GM12878 (cell line): ENCODE measurements around the gene ARHGDIA. TPM values are rescaled to one million over a fixed set of nuclear protein-coding genes. Genes with fewer than 3 reads are reported as not detected.

Experiments used
- BCL11A ChIP-seq: IDR thresholded peaks from 2 replicates; pipeline ENCODE4 v1.6.1; 2011; ENCODE audit warnings: low read depth, low read length
- CHD4 ChIP-seq: fragments of 200-600 bp; sonication (generic); IDR thresholded peaks from 2 replicates; pipeline ENCODE4 v1.6.1; 2016; ENCODE audit warnings: mild to moderate bottlenecking
- FOXK2 ChIP-seq: fragments of 450-650 bp; IDR thresholded peaks from 2 replicates; pipeline ENCODE4 v1.6.1; 2017; ENCODE audit warnings: mild to moderate bottlenecking, moderate library complexity
- MTA2 ChIP-seq: fragments of 450-650 bp; IDR thresholded peaks from 2 replicates; pipeline ENCODE4 v1.6.1; 2016; ENCODE audit warnings: low read depth, mild to moderate bottlenecking, moderate library complexity
- RB1 ChIP-seq: fragments of 450-650 bp; formaldehyde crosslinking; IDR thresholded peaks from 2 replicates; pipeline ENCODE4 v1.6.1; 2017; ENCODE audit warnings: mild to moderate bottlenecking, borderline replicate concordance
- polyA plus RNA-seq, 11 experiments: library from polyadenylated mRNA; depleted of rRNA in 4 of 11; unstranded in 6 of 11; stranded (reverse) in 5 of 11; fragments of >200 nt; fragmentation: Nextera tagmentation in 4 of 11; fragmentation: Illumina TruSeq in 1 of 11; extraction: Ambion mirVana in 4 of 11; extraction: Trizol in 1 of 11; gene quantifications; 1 replicate in 1 of 11; 2 replicates in 10 of 11; pipeline versions ENCODE4 v1.2.1 to v1.2.3, GENCODE V29; 2011 to 2016; ENCODE audit warnings: inconsistent platforms in 2 of 11, missing spikeins in 2 of 11, low read depth in 1 of 11
- total RNA-seq, 4 experiments: library from RNA; depleted of rRNA in 3 of 4; stranded (reverse); fragments of >200 nt in 3 of 4; fragmentation: Illumina TruSeq in 1 of 4; extraction: Trizol in 1 of 4; gene quantifications; 2 replicates each; pipeline versions ENCODE4 v1.2.1 to v1.2.3, GENCODE V29; 2013 to 2021
- TF ChIP-seq, protein P1 (sequence below): fragments of 450-650 bp; IDR thresholded peaks from 2 replicates; pipeline ENCODE4 v1.6.1; 2017; ENCODE audit warnings: mild to moderate bottlenecking, moderate library complexity
- TF ChIP-seq, protein P2 (sequence below): IDR thresholded peaks from 2 replicates; pipeline ENCODE4 v1.6.1; 2011; ENCODE audit warnings: borderline replicate concordance, low read depth, mild to moderate bottlenecking, moderate library complexity, mixed read lengths, low read length; ENCODE audit not compliant: insufficient read depth; ENCODE audit errors: extremely low read length
- TF ChIP-seq, protein P3 (sequence below): fragments of 150-350 bp; IDR thresholded peaks from 2 replicates; pipeline ENCODE4 v1.6.1; 2014; ENCODE audit warnings: mild to moderate bottlenecking, low read depth, low read length
- TF ChIP-seq, protein P4 (sequence below): IDR thresholded peaks from 2 replicates; pipeline ENCODE4 v1.6.1; 2011; ENCODE audit warnings: mild to moderate bottlenecking, low read depth, low read length, moderate library complexity; ENCODE audit not compliant: insufficient replicate concordance
- TF ChIP-seq, protein P5 (sequence below), 3 experiments: IDR thresholded peaks in 2 of 3; conservative IDR thresholded peaks in 1 of 3; 2 replicates each; pipeline ENCODE4 v1.5.1; 2011; ENCODE audit warnings: low read depth in 3 of 3, low read length in 3 of 3, mild to moderate bottlenecking in 3 of 3, control low read depth in 2 of 3, moderate library complexity in 2 of 3, inconsistent platforms in 1 of 3, mixed read lengths in 1 of 3; ENCODE audit not compliant: control insufficient read depth in 2 of 3, insufficient read depth in 1 of 3; ENCODE audit errors: extremely low read depth in 1 of 3
- TF ChIP-seq, protein P6 (sequence below): fragments of 450-650 bp; IDR thresholded peaks from 2 replicates; pipeline ENCODE4 v1.6.1; 2014; ENCODE audit warnings: mild to moderate bottlenecking
- TF ChIP-seq, protein P7 (sequence below): fragments of 450-650 bp; IDR thresholded peaks from 2 replicates; pipeline ENCODE4 v1.6.1; 2016; ENCODE audit warnings: mild to moderate bottlenecking, moderate library complexity, borderline replicate concordance

Gene ARHGDIA
- total and polyA plus RNA-seq, 10 of the 15 experiments (the other 5 are each of a cell fraction or from before 2014, with no cell fraction given), result 17.9 to 552 (median 169) TPM

DNA sequence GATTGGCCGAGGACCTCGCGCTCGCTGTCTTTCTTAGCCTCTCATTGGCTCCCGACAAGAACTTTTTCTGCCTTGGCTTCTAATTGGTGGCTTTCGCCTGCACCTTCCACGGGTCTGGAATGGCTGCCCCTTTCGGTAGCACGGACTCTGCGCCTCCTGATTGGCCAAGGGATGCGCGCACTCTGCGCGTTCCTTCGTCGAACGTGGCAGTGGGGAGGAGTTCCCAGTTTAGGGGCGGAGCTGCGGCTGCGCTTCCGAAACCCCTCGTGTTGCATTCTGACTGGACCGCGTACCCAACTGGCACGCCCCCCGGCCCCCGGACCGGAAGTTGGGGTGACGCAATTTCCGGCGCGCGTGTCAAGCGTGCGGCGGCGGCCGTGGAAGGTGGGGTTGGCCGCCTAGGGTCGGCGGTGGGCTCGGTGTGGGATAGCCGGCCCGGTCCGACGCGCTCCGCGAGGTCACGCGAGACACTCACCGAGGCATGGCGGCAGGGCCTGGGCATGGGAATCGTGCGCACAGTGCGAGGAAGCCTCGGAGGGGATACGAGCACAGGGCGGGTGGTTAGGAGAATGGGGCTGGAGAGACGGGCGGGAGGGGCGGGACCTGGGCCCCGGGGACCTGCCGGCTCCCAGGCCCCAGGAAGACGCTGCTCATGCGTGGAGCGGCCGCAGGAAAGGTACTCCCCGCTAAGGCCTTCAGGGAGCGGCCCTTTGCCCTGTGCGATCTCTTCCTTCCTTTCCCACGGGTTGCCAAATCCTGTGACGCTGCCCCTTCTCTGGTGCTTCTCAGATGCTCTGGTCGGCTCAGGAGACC is 10.2 kb downstream of the ARHGDIA start (continued):
- TF ChIP-seq, protein P1, sequence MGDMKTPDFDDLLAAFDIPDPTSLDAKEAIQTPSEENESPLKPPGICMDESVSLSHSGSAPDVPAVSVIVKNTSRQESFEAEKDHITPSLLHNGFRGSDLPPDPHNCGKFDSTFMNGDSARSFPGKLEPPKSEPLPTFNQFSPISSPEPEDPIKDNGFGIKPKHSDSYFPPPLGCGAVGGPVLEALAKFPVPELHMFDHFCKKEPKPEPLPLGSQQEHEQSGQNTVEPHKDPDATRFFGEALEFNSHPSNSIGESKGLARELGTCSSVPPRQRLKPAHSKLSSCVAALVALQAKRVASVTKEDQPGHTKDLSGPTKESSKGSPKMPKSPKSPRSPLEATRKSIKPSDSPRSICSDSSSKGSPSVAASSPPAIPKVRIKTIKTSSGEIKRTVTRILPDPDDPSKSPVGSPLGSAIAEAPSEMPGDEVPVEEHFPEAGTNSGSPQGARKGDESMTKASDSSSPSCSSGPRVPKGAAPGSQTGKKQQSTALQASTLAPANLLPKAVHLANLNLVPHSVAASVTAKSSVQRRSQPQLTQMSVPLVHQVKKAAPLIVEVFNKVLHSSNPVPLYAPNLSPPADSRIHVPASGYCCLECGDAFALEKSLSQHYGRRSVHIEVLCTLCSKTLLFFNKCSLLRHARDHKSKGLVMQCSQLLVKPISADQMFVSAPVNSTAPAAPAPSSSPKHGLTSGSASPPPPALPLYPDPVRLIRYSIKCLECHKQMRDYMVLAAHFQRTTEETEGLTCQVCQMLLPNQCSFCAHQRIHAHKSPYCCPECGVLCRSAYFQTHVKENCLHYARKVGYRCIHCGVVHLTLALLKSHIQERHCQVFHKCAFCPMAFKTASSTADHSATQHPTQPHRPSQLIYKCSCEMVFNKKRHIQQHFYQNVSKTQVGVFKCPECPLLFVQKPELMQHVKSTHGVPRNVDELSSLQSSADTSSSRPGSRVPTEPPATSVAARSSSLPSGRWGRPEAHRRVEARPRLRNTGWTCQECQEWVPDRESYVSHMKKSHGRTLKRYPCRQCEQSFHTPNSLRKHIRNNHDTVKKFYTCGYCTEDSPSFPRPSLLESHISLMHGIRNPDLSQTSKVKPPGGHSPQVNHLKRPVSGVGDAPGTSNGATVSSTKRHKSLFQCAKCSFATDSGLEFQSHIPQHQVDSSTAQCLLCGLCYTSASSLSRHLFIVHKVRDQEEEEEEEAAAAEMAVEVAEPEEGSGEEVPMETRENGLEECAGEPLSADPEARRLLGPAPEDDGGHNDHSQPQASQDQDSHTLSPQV, result no peak
- TF ChIP-seq, protein P2, sequence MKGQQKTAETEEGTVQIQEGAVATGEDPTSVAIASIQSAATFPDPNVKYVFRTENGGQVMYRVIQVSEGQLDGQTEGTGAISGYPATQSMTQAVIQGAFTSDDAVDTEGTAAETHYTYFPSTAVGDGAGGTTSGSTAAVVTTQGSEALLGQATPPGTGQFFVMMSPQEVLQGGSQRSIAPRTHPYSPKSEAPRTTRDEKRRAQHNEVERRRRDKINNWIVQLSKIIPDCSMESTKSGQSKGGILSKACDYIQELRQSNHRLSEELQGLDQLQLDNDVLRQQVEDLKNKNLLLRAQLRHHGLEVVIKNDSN, result no peak
- TF ChIP-seq, protein P3, sequence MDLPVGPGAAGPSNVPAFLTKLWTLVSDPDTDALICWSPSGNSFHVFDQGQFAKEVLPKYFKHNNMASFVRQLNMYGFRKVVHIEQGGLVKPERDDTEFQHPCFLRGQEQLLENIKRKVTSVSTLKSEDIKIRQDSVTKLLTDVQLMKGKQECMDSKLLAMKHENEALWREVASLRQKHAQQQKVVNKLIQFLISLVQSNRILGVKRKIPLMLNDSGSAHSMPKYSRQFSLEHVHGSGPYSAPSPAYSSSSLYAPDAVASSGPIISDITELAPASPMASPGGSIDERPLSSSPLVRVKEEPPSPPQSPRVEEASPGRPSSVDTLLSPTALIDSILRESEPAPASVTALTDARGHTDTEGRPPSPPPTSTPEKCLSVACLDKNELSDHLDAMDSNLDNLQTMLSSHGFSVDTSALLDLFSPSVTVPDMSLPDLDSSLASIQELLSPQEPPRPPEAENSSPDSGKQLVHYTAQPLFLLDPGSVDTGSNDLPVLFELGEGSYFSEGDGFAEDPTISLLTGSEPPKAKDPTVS, result no peak
- TF ChIP-seq FOXK2, result peak; percentile 42; the same call in 1 of the 2 replicates
- TF ChIP-seq, protein P4, sequence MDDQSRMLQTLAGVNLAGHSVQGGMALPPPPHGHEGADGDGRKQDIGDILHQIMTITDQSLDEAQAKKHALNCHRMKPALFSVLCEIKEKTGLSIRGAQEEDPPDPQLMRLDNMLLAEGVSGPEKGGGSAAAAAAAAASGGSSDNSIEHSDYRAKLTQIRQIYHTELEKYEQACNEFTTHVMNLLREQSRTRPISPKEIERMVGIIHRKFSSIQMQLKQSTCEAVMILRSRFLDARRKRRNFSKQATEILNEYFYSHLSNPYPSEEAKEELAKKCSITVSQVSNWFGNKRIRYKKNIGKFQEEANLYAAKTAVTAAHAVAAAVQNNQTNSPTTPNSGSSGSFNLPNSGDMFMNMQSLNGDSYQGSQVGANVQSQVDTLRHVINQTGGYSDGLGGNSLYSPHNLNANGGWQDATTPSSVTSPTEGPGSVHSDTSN, result peak; percentile 93
- TF ChIP-seq, protein P5, sequence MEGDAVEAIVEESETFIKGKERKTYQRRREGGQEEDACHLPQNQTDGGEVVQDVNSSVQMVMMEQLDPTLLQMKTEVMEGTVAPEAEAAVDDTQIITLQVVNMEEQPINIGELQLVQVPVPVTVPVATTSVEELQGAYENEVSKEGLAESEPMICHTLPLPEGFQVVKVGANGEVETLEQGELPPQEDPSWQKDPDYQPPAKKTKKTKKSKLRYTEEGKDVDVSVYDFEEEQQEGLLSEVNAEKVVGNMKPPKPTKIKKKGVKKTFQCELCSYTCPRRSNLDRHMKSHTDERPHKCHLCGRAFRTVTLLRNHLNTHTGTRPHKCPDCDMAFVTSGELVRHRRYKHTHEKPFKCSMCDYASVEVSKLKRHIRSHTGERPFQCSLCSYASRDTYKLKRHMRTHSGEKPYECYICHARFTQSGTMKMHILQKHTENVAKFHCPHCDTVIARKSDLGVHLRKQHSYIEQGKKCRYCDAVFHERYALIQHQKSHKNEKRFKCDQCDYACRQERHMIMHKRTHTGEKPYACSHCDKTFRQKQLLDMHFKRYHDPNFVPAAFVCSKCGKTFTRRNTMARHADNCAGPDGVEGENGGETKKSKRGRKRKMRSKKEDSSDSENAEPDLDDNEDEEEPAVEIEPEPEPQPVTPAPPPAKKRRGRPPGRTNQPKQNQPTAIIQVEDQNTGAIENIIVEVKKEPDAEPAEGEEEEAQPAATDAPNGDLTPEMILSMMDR (IDR thresholded peaks at IDR 0.05 in 2 of 3, conservative IDR thresholded peaks at IDR 0.05 in 1 of 3; ENCODE audit: control insufficient read depth in 2 of 3, extremely low read depth in 1 of 3, insufficient read depth in 1 of 3, low read depth in 3 of 3, low read length in 3 of 3), result no peak
- TF ChIP-seq, protein P6, sequence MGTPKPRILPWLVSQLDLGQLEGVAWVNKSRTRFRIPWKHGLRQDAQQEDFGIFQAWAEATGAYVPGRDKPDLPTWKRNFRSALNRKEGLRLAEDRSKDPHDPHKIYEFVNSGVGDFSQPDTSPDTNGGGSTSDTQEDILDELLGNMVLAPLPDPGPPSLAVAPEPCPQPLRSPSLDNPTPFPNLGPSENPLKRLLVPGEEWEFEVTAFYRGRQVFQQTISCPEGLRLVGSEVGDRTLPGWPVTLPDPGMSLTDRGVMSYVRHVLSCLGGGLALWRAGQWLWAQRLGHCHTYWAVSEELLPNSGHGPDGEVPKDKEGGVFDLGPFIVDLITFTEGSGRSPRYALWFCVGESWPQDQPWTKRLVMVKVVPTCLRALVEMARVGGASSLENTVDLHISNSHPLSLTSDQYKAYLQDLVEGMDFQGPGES, result peak; percentile 99
- 0 out of 2 replicates have a peak, but pooled peaks have one; percentile 24 for TF ChIP-seq RB1
- TF ChIP-seq, protein P7, sequence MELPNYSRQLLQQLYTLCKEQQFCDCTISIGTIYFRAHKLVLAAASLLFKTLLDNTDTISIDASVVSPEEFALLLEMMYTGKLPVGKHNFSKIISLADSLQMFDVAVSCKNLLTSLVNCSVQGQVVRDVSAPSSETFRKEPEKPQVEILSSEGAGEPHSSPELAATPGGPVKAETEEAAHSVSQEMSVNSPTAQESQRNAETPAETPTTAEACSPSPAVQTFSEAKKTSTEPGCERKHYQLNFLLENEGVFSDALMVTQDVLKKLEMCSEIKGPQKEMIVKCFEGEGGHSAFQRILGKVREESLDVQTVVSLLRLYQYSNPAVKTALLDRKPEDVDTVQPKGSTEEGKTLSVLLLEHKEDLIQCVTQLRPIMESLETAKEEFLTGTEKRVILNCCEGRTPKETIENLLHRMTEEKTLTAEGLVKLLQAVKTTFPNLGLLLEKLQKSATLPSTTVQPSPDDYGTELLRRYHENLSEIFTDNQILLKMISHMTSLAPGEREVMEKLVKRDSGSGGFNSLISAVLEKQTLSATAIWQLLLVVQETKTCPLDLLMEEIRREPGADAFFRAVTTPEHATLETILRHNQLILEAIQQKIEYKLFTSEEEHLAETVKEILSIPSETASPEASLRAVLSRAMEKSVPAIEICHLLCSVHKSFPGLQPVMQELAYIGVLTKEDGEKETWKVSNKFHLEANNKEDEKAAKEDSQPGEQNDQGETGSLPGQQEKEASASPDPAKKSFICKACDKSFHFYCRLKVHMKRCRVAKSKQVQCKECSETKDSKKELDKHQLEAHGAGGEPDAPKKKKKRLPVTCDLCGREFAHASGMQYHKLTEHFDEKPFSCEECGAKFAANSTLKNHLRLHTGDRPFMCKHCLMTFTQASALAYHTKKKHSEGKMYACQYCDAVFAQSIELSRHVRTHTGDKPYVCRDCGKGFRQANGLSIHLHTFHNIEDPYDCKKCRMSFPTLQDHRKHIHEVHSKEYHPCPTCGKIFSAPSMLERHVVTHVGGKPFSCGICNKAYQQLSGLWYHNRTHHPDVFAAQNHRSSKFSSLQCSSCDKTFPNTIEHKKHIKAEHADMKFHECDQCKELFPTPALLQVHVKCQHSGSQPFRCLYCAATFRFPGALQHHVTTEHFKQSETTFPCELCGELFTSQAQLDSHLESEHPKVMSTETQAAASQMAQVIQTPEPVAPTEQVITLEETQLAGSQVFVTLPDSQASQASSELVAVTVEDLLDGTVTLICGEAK, result peak; percentile 94
- no peak for TF ChIP-seq BCL11A
- no peak for TF ChIP-seq MTA2
- no peak for TF ChIP-seq CHD4
